Measurements from ENCODE around the gene MANF. TPM values are rescaled to one million over a fixed set of nuclear protein-coding genes. Genes with fewer than 3 reads are reported as not detected.

Gene MANF
- total RNA-seq, 1 experiment from 2014 or later = 122 TPM

GRCh38 chr3:51434110-51434509, 49.0 kb downstream of the MANF start:
- no peak for DNase-seq (ENCODE audit: low read depth)

GRCh38 chr3:51434746-51435327, 49.7 kb downstream of the MANF start:
- DNase-seq (ENCODE audit: low read depth) = peak; percentile 54

GRCh38 chr3:51436998-51437639, 52.0 kb downstream of the MANF start:
- no peak for DNase-seq (ENCODE audit: low read depth)

Other genes with a start within 250 kb of the MANF start
- gene RBM15B, start 6.0 kb downstream of the MANF start, total RNA-seq (2014; rRNA removed) = 30.2 and 34.2 TPM in 2 replicates
- 11.7 and 15.8 TPM in 2 replicates for gene DCAF1, start 114.7 kb downstream of the MANF start, total RNA-seq (2014; rRNA removed)
- 11.5 and 13.5 TPM in 2 replicates for gene RAD54L2, start 153.4 kb downstream of the MANF start, total RNA-seq (2014; rRNA removed)

Measured in LHCN-M2 (cell line).